Stimulated activated CD8-positive, alpha-beta memory T cell treated with anti-CD3 and anti-CD28 coated beads, Interleukin-12 subunit alpha, Interleukin-12 subunit beta, amount 100 ng/mL, for 4 hours (primary cell): ENCODE results near the gene DIRAS3.
"Not testable (repeated sequence)": the region's sequence is repeated elsewhere in the genome, so short reads cannot be mapped to it uniquely, and the experiment has no call there.

Experiments
- DNase-seq: peaks from one replicate; pipeline ENCODE4 v3.0.0-alpha.2; 2020; ENCODE audit warnings: low read depth

The DIRAS3 gene, protein sequence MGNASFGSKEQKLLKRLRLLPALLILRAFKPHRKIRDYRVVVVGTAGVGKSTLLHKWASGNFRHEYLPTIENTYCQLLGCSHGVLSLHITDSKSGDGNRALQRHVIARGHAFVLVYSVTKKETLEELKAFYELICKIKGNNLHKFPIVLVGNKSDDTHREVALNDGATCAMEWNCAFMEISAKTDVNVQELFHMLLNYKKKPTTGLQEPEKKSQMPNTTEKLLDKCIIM

DNA sequence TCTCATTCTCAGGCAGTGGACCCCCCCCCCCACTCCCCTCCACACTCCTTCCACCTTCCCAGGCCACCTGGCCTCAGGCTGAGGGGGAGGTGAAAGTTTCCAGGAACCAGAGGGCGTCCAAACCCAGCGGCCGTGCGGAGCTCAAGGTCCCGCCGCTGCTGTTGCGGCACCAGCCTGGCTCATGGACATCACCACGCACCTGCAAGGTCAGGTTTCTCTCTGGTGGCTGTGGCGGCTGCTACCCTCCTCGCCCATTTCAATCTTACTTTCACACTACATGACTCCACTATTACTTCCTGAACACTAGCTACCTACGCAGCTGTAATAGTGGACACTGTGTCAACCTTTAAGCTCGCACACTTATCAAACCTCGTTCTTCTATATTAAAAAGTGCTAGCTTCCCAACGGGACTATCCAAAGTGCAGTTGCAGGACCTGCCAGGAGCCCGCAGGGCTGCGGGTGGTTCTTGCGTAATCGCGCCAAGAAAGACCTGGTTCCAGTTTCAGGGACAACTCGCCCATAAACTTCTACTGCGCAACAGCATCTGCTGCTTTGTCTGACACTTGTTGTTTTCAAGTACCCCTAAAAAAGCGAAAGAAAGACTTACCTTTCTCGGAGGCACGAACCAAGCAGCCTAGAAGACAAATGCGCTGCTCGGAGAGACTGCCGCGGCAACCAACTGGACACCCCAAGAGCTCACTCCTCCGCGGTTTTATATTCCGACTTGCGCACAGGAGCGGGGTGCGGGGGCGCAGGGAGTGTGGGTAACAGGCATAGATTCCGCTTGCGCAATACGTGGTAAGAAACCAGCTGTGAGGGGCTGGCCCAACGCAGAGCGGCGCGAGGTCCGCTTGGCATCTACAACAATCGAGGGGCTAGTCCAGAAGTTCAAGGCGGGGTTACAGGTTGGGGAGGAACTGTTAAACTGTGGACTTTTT is at the start of gene DIRAS3:
DIRAS3 (minus strand) TSS at position 687 of the 938 bp plus-strand sequence. CDS start 3,330 bp downstream, outside the sequence.
- DNase-seq = no peak

DNA sequence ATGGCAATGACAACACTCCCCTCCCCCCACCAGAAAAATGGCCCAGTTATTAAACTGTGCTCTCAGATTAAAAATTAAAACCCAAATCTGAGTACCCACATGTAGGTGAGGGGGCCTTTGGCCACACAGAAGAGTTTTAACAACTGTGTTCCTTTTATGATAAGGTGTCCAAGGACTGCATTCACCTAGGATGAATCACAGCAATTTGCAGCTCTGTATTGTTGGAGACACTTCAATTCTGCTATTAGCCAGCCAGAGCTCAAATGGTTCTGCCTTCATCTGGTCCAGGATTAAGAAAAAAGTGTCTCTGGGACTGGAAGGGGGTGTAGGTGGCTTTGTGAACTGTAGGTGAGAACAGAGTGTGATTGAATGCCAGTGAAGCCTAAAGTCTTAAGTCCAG is 43.3 kb upstream of the DIRAS3 start:
- no peak for DNase-seq

DNA sequence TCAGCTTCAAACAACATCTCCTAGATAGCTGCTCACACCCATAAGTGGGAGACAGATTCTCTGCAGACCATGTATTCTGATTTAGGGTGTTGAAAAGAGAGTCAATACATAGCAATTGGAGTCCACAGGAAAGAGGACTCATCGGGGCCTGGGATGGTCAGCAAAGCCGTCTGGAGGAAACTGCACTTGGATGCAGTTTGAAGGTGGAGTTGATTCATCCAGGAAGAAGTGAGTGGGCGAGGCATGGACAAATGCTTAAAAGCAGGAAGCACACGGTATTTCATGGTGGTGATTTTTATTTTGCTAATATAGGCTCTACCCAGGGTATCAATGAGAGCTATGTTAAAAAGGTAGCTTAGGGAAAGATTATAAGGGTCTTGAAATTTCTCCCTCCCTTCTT is 36.8 kb upstream of the DIRAS3 start:
- DNase-seq = no peak

DNA sequence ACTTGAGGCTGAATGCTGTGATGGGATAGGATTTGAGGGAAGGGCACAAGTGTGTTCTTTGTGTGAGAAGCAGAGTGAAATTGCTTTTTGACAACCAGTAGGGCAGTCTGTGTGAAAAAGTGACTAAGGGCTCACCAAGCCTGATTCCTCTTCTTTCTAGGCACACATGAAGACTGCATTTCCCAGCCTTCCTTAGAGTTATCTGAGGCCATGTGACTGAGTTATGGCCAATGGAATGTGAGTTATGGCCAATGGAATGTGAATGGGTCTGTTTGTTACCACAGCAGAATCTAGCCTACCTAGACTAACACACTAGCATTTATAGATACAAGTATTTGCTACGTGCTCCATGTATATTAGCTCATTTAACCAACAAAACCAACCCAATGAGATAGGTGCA is 35.3 kb upstream of the DIRAS3 start:
- DNase-seq = no peak

DNA sequence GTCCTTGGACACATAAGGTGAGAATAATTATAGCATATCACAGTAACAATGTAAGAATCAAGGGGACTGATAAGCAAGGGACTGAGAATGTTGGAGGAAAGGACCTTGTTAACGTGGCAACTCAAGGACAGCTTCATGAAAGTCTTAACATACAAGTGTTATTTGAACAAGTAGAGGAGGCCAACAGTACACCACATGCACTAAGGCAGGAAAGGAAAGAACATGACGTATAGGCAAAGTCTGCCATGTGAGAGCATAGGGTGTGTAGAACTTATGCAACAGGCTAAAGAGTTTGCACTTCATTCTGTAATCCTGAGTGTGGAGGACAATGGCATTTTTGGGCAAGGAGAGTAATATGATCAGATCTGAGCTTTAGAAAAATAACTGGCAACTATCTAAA is 33.3 kb upstream of the DIRAS3 start:
- DNase-seq = no peak

DNA sequence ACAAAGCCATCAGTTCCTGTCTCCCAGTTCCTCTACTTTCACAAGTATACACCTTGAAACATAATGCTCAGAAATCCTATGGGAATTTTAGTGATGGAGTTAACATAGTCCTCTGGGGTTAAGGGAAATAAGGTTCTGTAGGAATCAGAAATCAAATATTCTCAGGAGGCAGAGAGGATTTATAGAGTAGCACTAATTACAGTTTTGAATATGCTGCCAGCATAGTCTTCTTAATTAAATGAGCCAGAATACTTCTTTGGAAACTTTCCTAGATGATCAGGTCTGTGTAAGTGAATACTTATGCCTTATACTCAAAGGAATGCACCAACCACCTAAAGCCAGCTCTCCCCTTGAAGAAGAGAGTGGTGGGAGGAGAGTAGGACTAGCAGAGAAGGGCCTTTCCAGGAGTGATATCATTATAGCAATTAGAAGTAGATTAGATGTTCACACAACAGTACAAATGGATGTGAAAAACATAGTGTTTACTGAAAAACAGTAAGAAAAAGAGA is 31.4 kb upstream of the DIRAS3 start:
- no peak for DNase-seq

DNA sequence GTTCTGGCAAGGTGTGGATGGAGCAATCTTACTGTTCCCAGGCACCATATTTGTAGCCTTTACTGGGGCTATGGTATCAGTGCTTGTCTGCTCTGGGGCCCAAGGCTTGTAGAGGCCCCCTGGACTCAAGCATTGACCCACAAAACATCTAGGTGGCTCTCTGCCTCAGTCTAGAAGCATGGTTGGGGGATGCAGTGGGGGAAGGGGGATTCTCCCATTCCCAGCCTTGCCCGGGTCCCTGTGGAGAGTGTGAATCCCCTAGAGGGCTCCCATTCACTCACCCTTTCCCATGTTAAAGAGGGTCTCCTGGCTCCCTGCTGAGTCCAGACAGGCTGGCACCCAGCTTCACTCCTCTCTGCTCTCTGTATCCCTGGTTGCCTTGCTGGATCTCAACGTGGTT is 28.2 kb upstream of the DIRAS3 start:
- no peak for DNase-seq

DNA sequence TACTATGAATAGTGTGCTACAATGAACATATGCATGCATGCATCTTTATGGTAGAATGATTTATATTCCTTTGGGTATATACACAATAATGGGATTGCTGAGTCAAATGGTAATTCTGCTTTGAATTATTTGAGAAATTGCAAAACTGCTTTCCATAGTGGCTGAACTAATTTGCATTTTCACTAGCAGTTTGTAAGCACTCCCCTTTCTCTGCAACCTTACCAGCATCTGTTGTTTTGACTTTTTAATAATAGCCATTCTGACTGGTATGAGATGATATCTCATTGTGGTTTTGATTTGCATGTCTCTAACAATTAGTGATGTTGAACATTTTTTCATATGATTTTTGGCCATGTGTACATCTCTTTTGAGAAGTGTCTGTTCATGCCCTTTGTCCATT is 24.0 kb upstream of the DIRAS3 start:
- DNase-seq = no peak

DNA sequence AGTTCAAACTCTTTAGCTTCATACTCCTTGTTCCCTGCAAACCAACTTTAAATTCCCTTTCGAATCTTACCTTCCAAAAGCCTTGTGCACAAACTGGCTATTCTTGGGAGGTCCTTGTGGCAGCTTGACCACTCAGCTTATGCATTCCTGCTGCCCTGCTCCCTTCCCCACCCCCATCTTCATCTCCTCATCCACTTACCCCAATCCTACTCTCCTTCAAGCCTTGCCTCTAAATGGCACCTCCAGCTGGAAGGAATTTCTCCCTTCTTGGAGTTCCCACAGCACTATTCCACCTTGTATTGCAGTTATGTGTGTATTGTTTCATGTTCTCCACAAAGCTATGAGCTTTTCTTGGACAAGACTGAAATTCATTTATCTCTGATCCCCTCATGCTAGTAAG is 15.3 kb upstream of the DIRAS3 start:
- DNase-seq = no peak

DNA sequence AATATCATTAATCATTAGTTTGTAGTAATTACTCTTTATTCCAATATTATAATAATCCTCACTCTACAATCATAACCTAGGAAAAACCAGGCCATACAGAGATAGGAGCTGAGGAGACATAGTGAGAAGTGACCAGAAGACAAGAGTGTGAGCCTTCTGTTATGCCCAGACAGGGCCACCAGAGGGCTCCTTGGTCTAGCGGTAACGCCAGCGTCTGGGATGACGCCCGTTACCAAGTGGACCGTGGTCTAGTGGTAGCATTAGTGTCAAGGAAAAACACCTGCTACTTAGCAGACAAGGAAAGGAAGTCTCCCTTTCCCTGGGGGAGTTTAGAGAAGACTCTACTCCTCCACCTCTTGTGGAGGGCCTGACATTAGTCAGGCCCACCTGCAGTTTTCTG is 7.6 kb upstream of the DIRAS3 start:
- not testable (repeated sequence) for DNase-seq

DNA sequence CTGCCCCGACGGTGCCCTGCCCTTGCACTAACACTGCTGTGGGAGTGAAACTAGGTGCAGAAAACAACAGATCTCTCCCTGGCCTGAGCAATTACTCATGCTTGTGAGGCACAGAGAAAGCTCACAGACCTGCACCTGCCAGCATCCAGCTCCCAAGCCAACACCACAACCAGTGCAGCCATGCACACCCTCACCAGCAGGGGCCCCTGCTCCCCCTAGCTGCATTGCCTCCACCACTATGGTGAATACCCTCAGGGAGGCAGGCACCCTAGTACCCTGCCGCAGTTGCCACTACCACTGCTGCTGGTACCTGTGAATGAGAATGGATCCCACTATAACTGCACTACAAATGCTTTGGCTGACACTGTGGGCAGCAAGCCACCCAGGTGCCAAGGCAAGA is 7.1 kb upstream of the DIRAS3 start:
- no peak for DNase-seq

DNA sequence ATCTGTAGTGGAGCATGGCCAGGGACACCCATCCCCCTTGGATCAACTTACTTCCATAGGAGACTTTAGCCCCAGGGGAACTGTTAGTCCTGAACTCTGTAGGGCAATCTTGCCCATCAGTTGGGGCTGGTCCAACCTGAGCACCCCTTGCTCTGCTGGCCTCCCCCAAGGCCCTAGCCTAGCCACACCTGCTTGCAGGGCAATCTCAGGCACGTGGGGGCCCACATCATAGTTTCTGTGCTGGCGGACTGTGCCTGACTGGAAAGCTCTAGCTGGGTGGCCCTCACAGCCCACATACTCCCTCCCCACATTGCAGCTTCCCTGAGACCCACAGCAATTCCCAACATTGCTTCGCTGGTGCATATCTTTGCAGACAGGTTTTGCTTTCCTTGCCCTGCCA is 6.6 kb upstream of the DIRAS3 start:
- no peak for DNase-seq

DNA sequence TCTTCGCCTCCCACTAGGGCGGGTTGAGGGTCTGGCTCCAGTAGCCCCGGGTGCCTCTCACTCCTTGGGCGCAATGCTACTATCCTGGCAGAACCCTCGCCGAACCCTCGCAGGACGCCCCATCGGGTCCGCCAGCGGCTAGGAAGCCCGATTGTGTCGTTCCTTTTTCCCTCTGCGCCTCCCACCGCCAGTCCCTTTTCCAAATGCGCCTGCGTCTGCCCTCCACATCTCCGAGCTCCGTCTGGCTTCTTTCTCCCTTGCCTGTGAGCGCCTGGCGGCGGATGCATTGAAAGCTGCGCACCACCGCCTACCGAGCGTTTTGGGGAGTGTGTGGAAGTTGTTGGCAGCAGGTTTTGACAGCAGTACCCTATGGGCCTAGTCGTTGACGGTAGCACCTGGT is 1.0 kb upstream of the DIRAS3 start:
- DNase-seq = no peak

DNA sequence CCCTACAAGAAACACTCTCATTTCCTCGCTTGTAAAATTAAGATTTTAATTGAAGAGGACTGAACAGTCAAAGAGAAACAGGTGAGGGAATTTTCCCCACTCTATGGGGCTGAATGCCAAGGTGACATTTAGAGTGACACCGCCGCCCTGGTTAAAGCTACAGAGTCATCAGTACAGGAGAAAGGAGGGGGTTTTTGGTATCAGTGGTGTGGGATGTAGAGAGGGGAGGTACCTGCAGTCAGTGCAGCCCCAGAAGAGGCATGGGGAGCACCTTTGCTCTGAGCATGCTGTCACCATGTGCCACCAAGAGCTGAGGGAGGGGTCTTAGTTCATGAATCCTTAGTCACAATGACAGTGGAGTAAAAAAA is 2.8 kb downstream of the DIRAS3 start:
- no peak for DNase-seq

DNA sequence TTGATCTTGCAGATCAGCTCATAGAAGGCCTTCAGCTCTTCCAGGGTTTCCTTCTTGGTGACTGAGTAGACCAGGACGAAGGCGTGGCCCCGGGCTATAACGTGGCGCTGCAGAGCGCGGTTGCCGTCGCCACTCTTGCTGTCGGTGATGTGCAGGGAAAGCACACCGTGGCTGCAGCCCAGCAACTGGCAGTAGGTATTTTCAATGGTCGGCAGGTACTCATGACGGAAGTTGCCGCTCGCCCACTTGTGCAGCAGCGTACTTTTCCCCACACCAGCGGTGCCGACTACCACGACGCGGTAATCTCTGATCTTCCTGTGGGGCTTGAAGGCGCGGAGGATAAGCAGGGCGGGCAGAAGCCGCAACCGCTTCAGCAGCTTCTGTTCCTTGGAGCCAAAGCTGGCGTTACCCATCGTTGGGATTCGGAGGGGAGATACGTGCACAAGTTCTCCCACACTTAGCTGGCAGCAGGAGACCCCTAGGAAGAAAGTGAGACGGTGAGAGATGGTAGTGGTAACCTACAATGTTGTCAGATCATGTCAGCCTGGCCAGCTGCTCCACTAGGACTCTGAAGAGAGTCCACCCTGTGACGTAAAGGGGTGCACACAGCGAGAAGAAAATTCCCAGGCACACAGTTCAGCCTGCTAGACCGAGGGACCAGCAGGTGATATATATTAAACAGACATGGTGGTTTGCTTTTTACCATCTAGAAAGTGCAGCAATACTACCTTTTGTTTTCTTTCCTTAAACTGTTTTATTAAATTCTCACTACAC is 3.4 kb downstream of the DIRAS3 start:
- DNase-seq = no peak

DNA sequence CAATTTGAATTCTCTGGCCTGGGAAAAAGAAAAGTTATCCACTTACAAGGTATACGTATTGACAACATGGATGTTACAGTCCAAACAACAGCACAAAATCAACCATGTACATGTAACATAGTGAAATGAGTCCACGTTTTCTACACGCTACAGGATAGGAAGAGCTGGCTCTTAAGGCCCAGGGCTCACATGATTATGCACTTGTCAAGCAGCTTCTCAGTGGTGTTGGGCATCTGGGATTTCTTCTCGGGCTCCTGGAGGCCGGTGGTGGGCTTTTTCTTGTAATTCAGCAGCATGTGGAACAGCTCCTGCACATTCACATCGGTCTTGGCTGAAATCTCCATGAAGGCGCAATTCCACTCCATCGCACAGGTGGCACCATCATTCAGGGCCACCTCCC is 4.0 kb downstream of the DIRAS3 start:
- DNase-seq = no peak

DNA sequence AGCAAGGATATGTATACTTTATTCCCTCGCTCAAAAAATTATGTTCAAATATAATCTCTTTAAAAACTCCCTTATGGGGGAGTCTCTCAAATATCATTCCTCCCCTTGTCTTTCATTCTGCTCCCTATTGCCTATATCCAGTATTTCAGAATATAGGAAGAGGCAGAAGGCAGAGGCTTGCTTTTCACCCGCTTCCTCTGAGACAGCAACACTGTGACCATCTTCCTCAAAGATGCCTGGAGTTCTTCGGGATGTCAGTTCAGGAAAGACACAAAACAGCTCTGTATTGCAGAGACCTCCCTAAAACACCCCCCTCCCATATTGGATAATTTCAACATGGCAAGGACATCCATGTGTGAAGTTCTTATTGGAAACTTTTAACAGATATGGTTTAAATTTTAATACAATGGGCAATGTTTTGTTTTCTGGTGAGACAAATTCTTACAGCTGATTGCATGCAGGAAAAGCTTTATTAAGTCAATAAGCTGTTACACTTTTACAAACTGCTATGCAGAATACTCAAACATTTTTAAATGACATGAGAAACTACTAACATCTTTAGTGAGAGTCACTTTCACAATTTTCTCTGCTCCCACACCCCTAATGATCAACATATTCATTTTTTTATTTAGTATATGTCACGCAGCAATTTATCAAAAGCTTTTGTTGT is 4.8 kb downstream of the DIRAS3 start:
- no peak for DNase-seq

DNA sequence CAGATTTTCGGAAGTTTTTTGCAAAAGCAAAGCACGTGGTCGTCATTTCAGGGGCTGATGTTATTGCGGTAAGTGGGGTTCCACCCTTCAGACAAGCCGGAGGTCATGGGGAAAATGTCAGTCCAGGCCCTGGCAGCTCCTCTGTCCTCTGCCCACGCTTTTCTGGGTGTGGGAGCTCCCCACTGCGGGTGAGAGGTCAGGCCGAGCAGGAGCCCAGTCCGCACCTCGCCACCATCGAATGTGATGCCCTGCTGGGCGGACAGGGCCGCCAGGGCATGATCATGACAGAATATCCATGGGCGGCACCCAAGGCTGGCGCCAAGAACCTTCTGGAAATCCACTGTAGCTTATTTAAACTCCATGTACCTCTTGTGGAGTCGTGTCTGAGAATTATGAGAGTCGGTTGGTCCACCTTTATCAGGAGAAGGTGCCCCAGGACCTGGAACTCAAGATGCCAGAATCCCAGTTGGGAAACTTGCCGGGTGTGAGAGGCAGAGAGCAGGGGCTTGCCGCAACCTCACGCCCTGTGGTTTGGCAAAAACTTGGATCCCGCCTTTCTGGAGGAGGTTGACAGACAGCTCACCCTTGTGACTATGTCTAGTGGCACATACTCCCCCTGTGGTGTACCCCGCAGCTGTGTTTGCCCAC is 6.9 kb downstream of the DIRAS3 start:
- DNase-seq = no peak

DNA sequence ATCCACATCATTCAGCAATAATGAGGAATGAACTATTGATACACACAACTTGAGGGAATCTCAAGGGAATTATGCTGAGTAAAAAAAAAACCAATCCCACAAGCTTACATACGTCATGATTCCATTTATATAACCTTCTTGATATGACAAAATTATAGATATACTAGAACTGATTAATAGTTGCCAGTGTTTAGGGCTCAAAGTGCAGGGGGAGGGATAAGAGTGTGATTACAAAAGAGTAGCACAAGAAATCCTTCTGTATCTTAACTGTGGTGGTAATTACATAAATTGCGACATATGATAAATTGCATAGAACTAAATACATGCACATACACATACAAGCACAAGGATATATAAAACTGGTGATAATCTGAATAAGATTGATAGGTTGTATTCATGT is 13.5 kb downstream of the DIRAS3 start:
- DNase-seq = no peak

DNA sequence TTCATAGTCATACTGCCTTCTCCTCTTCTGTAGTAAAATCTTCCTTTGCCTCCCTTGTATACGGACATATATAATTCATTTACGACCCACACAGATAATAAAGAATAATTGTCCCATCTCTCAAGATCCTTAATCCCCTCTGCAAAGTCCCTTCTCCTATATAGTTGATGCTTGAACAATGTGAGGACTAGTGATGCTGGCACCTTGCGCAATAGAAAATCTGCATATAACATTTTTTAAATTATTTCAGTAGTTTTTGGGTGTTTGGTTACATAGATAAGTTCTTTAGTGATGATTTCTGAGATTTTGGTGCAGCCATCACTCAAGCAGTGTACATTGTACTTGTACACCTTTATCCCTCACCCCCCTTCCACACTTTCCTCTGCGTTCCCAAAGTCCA is 21.0 kb downstream of the DIRAS3 start:
- no peak for DNase-seq

DNA sequence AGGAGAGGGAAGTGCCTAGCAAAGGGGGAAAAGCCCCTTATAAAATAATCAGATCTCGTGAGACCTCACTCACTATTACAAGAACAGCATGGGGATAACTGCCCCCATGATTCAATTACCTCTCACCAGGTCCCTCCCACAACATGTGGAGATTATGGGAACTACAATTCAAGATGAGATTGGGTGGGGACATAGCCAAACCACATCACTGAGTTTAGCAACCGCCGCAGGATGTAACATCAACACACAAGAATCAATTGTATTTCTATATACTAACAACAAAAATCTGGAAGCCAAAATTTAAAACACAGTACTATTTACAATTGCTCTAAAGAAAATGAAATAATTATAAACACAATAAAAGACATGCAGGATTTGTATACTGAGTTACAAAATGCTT is 21.9 kb downstream of the DIRAS3 start:
- DNase-seq = no peak
